NT2/D1 (cell line): Measurements from ENCODE around the gene MIEF1.

Source experiments
- SUZ12 ChIP-seq: IDR thresholded peaks from 2 replicates; pipeline ENCODE4 v1.6.1; 2011; ENCODE audit not compliant: insufficient read length, insufficient read depth; ENCODE audit errors: extremely low read depth
- YY1 ChIP-seq: IDR thresholded peaks from 2 replicates; pipeline ENCODE4 v1.6.1; 2011; ENCODE audit not compliant: insufficient read length, insufficient read depth

DNA sequence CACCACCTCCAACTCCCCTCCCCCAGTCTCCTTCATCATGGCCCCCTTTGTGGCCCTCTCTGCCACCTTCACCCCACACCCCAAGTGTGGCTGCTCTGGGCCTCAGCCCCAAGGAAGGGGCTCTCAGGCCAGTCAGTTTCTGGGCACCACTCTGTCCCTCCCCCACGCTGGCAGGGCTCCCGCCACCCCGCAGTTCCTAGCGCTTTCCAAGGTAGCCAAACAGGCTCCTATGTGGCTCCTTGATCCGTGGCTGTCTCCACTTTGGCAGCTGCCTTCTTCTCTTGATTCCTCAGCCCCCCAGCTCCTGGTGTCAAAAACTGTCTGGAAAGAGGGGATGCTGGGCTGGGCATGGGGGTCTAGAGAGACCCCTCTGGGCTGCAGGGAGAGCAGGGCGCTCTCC lies 58.0 kb downstream of the MIEF1 start:
- TF ChIP-seq YY1, result no peak
- no peak for TF ChIP-seq SUZ12
